ENCODE measurements around the gene IER5L.
A peak's percentile ranks its signal among the peaks of the same experiment; 100 is the strongest.

Gene IER5L

GRCh38 chr9:129160712-129161533 is 17.1 kb downstream of the IER5L start:
- no peak for DNase-seq

- no peak for DNase-seq
These were observed 21.9 kb downstream of the IER5L start for GRCh38 chr9:129156163-129156562.

GRCh38 chr9:129154866-129155477 is 23.1 kb downstream of the IER5L start:
- no peak for DNase-seq

GRCh38 chr9:129151469-129151868 is 26.6 kb downstream of the IER5L start:
- no peak for DNase-seq

- no peak for DNase-seq
These were observed 27.3 kb downstream of the IER5L start for GRCh38 chr9:129150672-129151211.

- DNase-seq: no peak
These were observed 27.9 kb downstream of the IER5L start for GRCh38 chr9:129150122-129150521.

- DNase-seq: no peak
These were observed 28.6 kb downstream of the IER5L start for GRCh38 chr9:129149442-129149841.

GRCh38 chr9:129148463-129149204 is 29.4 kb downstream of the IER5L start:
- no peak for DNase-seq

- no peak for DNase-seq
These were observed 31.6 kb downstream of the IER5L start for GRCh38 chr9:129146441-129146941.

GRCh38 chr9:129145841-129146292 is 32.2 kb downstream of the IER5L start:
- DNase-seq: no peak

GRCh38 chr9:129145316-129145715 is 32.7 kb downstream of the IER5L start:
- no peak for DNase-seq

GRCh38 chr9:129143031-129143927 is 34.8 kb downstream of the IER5L start:
- DNase-seq: peak; percentile 25

GRCh38 chr9:129142138-129142935 is 35.7 kb downstream of the IER5L start:
- DNase-seq: no peak

- DNase-seq: no peak
These were observed 36.7 kb downstream of the IER5L start for GRCh38 chr9:129141066-129142041.

- peak; percentile 75 for DNase-seq
These were observed 37.5 kb downstream of the IER5L start for GRCh38 chr9:129140397-129141065.

GRCh38 chr9:129139993-129140396 is 38.1 kb downstream of the IER5L start:
- DNase-seq: peak; percentile 88

- DNase-seq: peak; percentile 61
These were observed 38.6 kb downstream of the IER5L start for GRCh38 chr9:129139233-129139992.

- DNase-seq: no peak
These were observed 39.4 kb downstream of the IER5L start for GRCh38 chr9:129138476-129139232.

Measured in NCI-H510A (cell line).